GM12878 (cell line): ENCODE results near the gene PRDM15. TPM values are rescaled to one million over a fixed set of nuclear protein-coding genes. Genes with fewer than 3 reads are reported as not detected.

Experiments
- ATAC-seq: fragments of 200-7000 bp; cut with Tn5 transposase; 3 replicates; pipeline ENCODE4 v1.9.1; 2020; ENCODE audit warnings: mild to moderate bottlenecking, moderate library complexity
- BruUV-seq: library from RNA; stranded (reverse); fragments of 400-500 nt; replicated peaks from 2 replicates; lab custom pipeline; 2021; lab: Mats Ljungman, UMichigan
- CTCF ChIA-PET: fragments of 300-600 bp; sonication (Branson Sonifier 250); formaldehyde crosslinking; extraction: SDS; loops from one replicate; lab custom pipeline; 2021; ENCODE audit warnings: inconsistent platforms; lab: Yijun Ruan, JAX
- POLR2A ChIA-PET: fragments of 350-600 bp; formaldehyde crosslinking; extraction: SDS; loops from one replicate; lab custom pipeline; 2021; ENCODE audit warnings: inconsistent platforms; lab: Charles Lee
- RAD21 ChIA-PET: fragments of 300-600 bp; sonication (Branson Sonifier 250); formaldehyde crosslinking; loops from one replicate; lab custom pipeline; 2023; ENCODE audit warnings: antibody characterized with exemption; ENCODE audit not compliant: unreplicated experiment; lab: Charles Lee
- SMC1A ChIA-PET: fragments of 300-600 bp; sonication (Branson Sonifier 250); formaldehyde crosslinking; loops from one replicate; lab custom pipeline; 2023; ENCODE audit not compliant: unreplicated experiment, uncharacterized antibody; lab: Charles Lee
- DNase-seq: peaks from one replicate; pipeline ENCODE4 v3.0.0-alpha.2; 2011; ENCODE audit warnings: low read depth, low spot score
- FAIRE-seq: peaks from 3 replicates; lab custom pipeline; 2011; peaks lifted over from hg19 to GRCh38; lab: Jason Lieb, UNC
- H2AFZ ChIP-seq: 2 replicates; pipeline ENCODE4 v1.6.0; 2011; ENCODE audit warnings: low read depth, low read length, control low read depth; ENCODE audit not compliant: control insufficient read depth
- H3K27ac ChIP-seq: 2 replicates; pipeline ENCODE4 v1.5.1; 2011; ENCODE audit warnings: control low read depth; ENCODE audit not compliant: control insufficient read depth, insufficient read depth
- H3K27me3 ChIP-seq, 2 experiments: replicated peaks in 1 of 2; 2 replicates each; pipeline versions ENCODE4 v1.6.0 to v1.6.1; 2011; ENCODE audit warnings: low read length in 1 of 2; ENCODE audit not compliant: control insufficient read depth in 2 of 2, insufficient read depth in 2 of 2
- H3K36me3 ChIP-seq, 2 experiments: 2 replicates each; pipeline ENCODE4 v1.5.1; 2011; ENCODE audit warnings: low read length in 1 of 2; ENCODE audit not compliant: control insufficient read depth in 2 of 2, insufficient read depth in 2 of 2
- H3K4me1 ChIP-seq: 2 replicates; pipeline ENCODE4 v1.6.1; 2011; ENCODE audit warnings: mild to moderate bottlenecking, low read length, moderate library complexity, mixed read lengths; ENCODE audit not compliant: control insufficient read depth, insufficient read depth
- H3K4me2 ChIP-seq: 2 replicates; pipeline ENCODE4 v1.6.0; 2011; ENCODE audit warnings: control low read depth; ENCODE audit not compliant: control insufficient read depth, insufficient read depth
- H3K4me3 ChIP-seq: fragments of 200-600 bp; sonication (generic); 2 replicates; pipeline ENCODE4 v1.5.1; 2016
- H3K79me2 ChIP-seq: 2 replicates; pipeline ENCODE4 v1.6.0; 2011; ENCODE audit warnings: low read length; ENCODE audit not compliant: control insufficient read depth, insufficient read depth
- H3K9ac ChIP-seq: 2 replicates; pipeline ENCODE4 v1.8.0; 2011; ENCODE audit warnings: low read length, control low read depth, mixed read lengths; ENCODE audit not compliant: control insufficient read depth, insufficient read depth
- H3K9me3 ChIP-seq: replicated peaks from 3 replicates; pipeline ENCODE4 v1.5.1; 2011; ENCODE audit warnings: mild to moderate bottlenecking, low read length; ENCODE audit not compliant: control insufficient read depth, insufficient read depth
- H4K20me1 ChIP-seq: 2 replicates; pipeline ENCODE4 v1.6.0; 2011; ENCODE audit not compliant: control insufficient read depth, insufficient read depth
- BCL11A ChIP-seq: IDR thresholded peaks from 2 replicates; pipeline ENCODE4 v1.6.1; 2011; ENCODE audit warnings: low read depth, low read length
- FOXK2 ChIP-seq: fragments of 450-650 bp; IDR thresholded peaks from 2 replicates; pipeline ENCODE4 v1.6.1; 2017; ENCODE audit warnings: mild to moderate bottlenecking, moderate library complexity
- HDAC2 ChIP-seq: fragments of 200-600 bp; sonication (generic); IDR thresholded peaks from 2 replicates; pipeline ENCODE4 v1.6.1; 2017
- MEF2B ChIP-seq: fragments of 450-650 bp; IDR thresholded peaks from 2 replicates; pipeline ENCODE4 v1.6.1; 2018; ENCODE audit warnings: mild to moderate bottlenecking, moderate library complexity; ENCODE audit not compliant: partially characterized antibody, poor library complexity, severe bottlenecking
- NR2C2 ChIP-seq: IDR thresholded peaks from 2 replicates; pipeline ENCODE4 v1.6.1; 2011; ENCODE audit warnings: borderline replicate concordance, low read depth; ENCODE audit not compliant: control insufficient read depth, insufficient read length
- NRF1 ChIP-seq: conservative IDR thresholded peaks from 2 replicates; pipeline ENCODE4 v1.6.1; 2011; ENCODE audit warnings: mild to moderate bottlenecking, low read depth, low read length, improper control_type of control experiment
- PBX3 ChIP-seq: IDR thresholded peaks from 2 replicates; pipeline ENCODE4 v1.6.1; 2011; ENCODE audit warnings: mild to moderate bottlenecking, low read depth, low read length, moderate library complexity; ENCODE audit not compliant: insufficient replicate concordance
- PRDM15 ChIP-seq: fragments of 450-650 bp; formaldehyde crosslinking; IDR thresholded peaks from 2 replicates; pipeline ENCODE4 v1.4.0; 2020; ENCODE audit warnings: mild to moderate bottlenecking, moderate library complexity
- SKIL ChIP-seq: fragments of 450-650 bp; IDR thresholded peaks from 2 replicates; pipeline ENCODE4 v1.6.1; 2017; ENCODE audit warnings: mild to moderate bottlenecking, low read depth, inconsistent platforms; ENCODE audit not compliant: poor library complexity, severe bottlenecking
- ZBTB33 ChIP-seq: fragments of 450-650 bp; IDR thresholded peaks from 2 replicates; pipeline ENCODE4 v1.6.1; 2017; ENCODE audit warnings: mild to moderate bottlenecking
- ZNF24 ChIP-seq: fragments of 450-650 bp; IDR thresholded peaks from 2 replicates; pipeline ENCODE4 v1.6.1; 2017; ENCODE audit warnings: antibody characterized with exemption, mild to moderate bottlenecking
- WGBS: methylation state at CpG from one replicate; pipeline ENCODE4 v1.1.6; 2016; ENCODE audit warnings: low lambda C conversion rate; ENCODE audit not compliant: insufficient replicate concordance, insufficient coverage; ENCODE audit errors: missing lambda C conversion rate; 5-methylcytosine and 5-hydroxymethylcytosine counted together
- in situ Hi-C: fragments of 300-500 bp; cut with MboI; formaldehyde crosslinking; loops from 9 replicates; pipeline ENCODE4 v1.14.3; 2018; ENCODE audit warnings: mixed read lengths
- intact Hi-C: fragments of 100-400 bp; cut with micrococcal nuclease; formaldehyde crosslinking; loops from one replicate; pipeline ENCODE4 v1.14.2; 2022; ENCODE audit not compliant: unreplicated experiment
- polyA plus RNA-seq, 11 experiments: library from polyadenylated mRNA; depleted of rRNA in 4 of 11; unstranded in 6 of 11; stranded (reverse) in 5 of 11; fragments of >200 nt; fragmentation: Nextera tagmentation in 4 of 11; fragmentation: Illumina TruSeq in 1 of 11; extraction: Ambion mirVana in 4 of 11; extraction: Trizol in 1 of 11; gene quantifications; 1 replicate in 1 of 11; 2 replicates in 10 of 11; pipeline versions ENCODE4 v1.2.1 to v1.2.3, GENCODE V29; 2011 to 2016; ENCODE audit warnings: inconsistent platforms in 2 of 11, missing spikeins in 2 of 11, low read depth in 1 of 11
- total RNA-seq, 4 experiments: library from RNA; depleted of rRNA in 3 of 4; stranded (reverse); fragments of >200 nt in 3 of 4; fragmentation: Illumina TruSeq in 1 of 4; extraction: Trizol in 1 of 4; gene quantifications; 2 replicates each; pipeline versions ENCODE4 v1.2.1 to v1.2.3, GENCODE V29; 2013 to 2021

The PRDM15 gene
- total and polyA plus RNA-seq, 10 of the 15 experiments (the other 5 are each of a cell fraction or from before 2014, with no cell fraction given) = 2.2 to 16.0 (median 8.6) TPM

GRCh38 chr21:41846536-41846935, 32.6 kb downstream of the PRDM15 start:
- Histone ChIP-seq H3K79me2 (no peaks in the 10 kb centered on the region), H3K9me3 (no peaks in the 10 kb centered on the region), H3K36me3 (peaks cover 9 to 34% of the 10 kb centered on the region in 2 experiments), H3K4me2 (no peak overlapping the region), H3K4me3 (no peak overlapping the region), H2AFZ (no peak overlapping the region), H3K4me1 (peaks cover 4% of the 10 kb centered on the region), H3K27me3 (no peaks in the 10 kb centered on the region), H4K20me1 (no peaks in the 10 kb centered on the region), H3K27ac (no peak overlapping the region), H3K9ac (no peak overlapping the region)
- WGBS = 95% methylated on average over 7 of the region's 7 CpGs
- DNase-seq = no peak
- FAIRE-seq = no peak
- in situ Hi-C loops (no loop called here), intact Hi-C loops (no loop called here)
- TF ChIP-seq SKIL = no peak
- no peak for TF ChIP-seq PBX3
- no peak for TF ChIP-seq HDAC2
- no peak for TF ChIP-seq MEF2B
- TF ChIP-seq NR2C2 = no peak
- no peak for TF ChIP-seq NRF1
- no peak for TF ChIP-seq ZNF24
- TF ChIP-seq FOXK2 = no peak
- TF ChIP-seq ZBTB33 = no peak
- TF ChIP-seq PRDM15 (CRISPR knock-in tag) = no peak
- TF ChIP-seq BCL11A = no peak
- ChIA-PET RAD21 (interaction anchor here (0.6 kb wide), 1 partner anchor 76 kb away, joined by 3 read pairs; no protein-coding TSS in a partner anchor), CTCF (no interaction called here), SMC1A (interaction anchor here (0.5 to 1.0 kb wide), 3 partner anchors 9 to 894 kb away, joined by 3 to 5 read pairs (median 3); no protein-coding TSS in a partner anchor), POLR2A (no interaction called here)
- BruUV-seq = no TSS peak
- ATAC-seq = no peak
